ENCODE measurements around the gene CFDP1.

DNA sequence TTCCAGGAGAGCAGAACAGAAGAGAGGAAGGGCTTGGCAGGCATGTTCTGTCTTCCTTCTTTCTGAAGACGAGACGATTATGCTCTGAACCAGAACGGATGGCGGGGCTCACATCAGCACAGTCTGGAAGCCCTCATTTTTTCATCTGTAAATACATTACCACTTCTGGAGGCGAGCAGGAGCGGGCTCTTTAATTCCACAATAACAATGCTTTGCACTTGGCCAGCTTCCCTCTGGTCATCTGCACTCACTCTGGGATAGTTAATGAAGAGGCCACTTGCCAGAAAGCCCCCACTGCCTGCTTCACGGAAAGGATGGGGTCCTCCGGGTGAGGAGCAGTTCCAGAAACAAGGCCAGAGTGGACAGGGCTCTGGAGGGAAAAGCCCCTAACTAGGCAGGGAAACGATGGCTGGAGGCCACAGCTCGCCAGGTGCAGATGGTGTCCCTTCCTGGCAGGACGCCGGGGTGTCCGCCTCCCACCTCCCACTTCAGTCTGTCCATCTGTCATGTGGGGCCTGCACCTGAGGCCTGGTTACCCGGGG lies 168.8 kb downstream of the CFDP1 start:
- no peak for TF ChIP-seq POLR2A (IDR thresholded peaks at IDR 0.05)
- TF ChIP-seq, protein P1, sequence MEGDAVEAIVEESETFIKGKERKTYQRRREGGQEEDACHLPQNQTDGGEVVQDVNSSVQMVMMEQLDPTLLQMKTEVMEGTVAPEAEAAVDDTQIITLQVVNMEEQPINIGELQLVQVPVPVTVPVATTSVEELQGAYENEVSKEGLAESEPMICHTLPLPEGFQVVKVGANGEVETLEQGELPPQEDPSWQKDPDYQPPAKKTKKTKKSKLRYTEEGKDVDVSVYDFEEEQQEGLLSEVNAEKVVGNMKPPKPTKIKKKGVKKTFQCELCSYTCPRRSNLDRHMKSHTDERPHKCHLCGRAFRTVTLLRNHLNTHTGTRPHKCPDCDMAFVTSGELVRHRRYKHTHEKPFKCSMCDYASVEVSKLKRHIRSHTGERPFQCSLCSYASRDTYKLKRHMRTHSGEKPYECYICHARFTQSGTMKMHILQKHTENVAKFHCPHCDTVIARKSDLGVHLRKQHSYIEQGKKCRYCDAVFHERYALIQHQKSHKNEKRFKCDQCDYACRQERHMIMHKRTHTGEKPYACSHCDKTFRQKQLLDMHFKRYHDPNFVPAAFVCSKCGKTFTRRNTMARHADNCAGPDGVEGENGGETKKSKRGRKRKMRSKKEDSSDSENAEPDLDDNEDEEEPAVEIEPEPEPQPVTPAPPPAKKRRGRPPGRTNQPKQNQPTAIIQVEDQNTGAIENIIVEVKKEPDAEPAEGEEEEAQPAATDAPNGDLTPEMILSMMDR (IDR thresholded peaks at IDR 0.05), result no peak
